Hematopoietic multipotent progenitor cell treated with erythropoietin and hydrocortisone succinate and interleukin-3 and kit ligand, for 6 days (in vitro differentiated cells): ENCODE measurements around the gene CD14.
"Not testable (repeated sequence)": the region's sequence is repeated elsewhere in the genome, so short reads cannot be mapped to it uniquely, and the experiment has no call there.

ENCODE experiments used
- DNase-seq: peaks from one replicate; pipeline ENCODE4 v3.0.0-alpha.2; 2015

CD14 gene

GRCh38 chr5:140633021-140633471 lies at the start of gene CD14:
TSS of gene CD14 (minus strand) at chr5:140633175. CDS start at chr5:140633071, 104 bp downstream.
- DNase-seq: peak; percentile 47

DNA sequence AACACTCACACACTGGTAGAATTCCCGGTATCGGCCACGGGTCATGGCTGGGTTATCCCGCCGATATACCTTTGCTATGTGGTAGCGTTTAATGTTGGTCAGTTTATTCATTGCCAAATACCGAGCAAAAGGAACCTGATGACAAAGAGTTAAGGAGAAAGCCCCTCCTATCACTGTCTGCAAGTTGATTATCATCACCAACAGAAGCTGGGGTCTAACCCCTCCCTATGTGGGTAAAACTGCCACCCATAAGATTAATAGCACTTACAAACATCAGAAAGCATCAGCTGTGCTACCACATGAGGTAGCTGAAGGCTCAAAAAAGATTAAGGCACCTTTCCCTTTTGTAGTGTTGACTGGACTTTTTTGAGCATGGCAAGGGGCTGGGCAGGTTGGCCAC lies 46.0 kb upstream of the CD14 start:
- DNase-seq: peak; percentile 97

- DNase-seq: no peak
Measured at GRCh38 chr5:140677947-140678346, 45.0 kb upstream of the CD14 start.

GRCh38 chr5:140674629-140675028 lies 41.7 kb upstream of the CD14 start:
- DNase-seq: no peak

GRCh38 chr5:140674211-140674610 lies 41.2 kb upstream of the CD14 start:
- peak; percentile 22 for DNase-seq

GRCh38 chr5:140673187-140673976 lies 40.4 kb upstream of the CD14 start, which contains the start of gene DND1:
TSS of gene DND1 (minus strand) at chr5:140673576. CDS start at chr5:140673542, 34 bp downstream.
- no peak for DNase-seq

DNA sequence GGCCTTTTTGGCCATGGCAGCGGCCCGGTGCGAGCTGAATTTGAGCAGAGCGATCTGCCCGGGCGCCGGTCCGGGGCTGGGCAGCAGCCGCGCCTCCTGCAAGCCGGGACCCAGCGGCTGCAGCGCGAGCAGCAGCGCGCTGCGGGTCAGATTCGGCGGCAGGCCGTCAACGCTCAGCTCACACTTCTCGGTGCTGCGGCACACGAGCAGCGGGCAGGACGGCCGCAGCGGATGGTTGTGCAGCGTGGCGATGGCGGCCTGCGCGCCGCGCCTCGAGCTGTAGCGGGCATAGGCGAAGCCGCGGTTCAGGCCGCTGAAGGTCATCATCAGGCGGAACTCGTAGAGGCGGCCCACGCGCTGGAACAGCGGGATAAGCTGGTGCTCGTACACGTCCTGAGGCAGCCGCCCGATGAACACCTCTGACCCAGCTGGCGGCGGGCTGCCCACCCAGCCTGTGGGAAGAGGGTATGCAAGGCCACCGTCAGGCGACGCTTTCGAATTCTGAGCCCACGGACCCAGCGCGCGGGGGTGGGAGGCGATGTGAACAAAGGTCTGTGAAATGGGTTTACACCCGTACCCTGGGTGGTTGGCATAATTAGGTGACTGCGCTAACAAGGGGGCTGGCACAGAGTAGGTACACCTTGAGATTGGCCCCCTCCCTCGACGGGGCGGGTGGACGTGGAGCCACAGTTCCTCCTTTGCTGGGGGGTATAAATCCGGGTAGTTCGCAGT lies 39.6 kb upstream of the CD14 start:
- DNase-seq: peak; percentile 47

GRCh38 chr5:140671472-140672125 lies 38.6 kb upstream of the CD14 start:
- no peak for DNase-seq

GRCh38 chr5:140671035-140671434 lies 38.1 kb upstream of the CD14 start:
- DNase-seq: not testable (repeated sequence)

- DNase-seq: peak; percentile 98
Measured at GRCh38 chr5:140664359-140665119, 31.6 kb upstream of the CD14 start, which contains the start of gene WDR55. TSS of gene WDR55 (plus strand) at chr5:140664904. CDS start at chr5:140664913, 9 bp downstream.

DNA sequence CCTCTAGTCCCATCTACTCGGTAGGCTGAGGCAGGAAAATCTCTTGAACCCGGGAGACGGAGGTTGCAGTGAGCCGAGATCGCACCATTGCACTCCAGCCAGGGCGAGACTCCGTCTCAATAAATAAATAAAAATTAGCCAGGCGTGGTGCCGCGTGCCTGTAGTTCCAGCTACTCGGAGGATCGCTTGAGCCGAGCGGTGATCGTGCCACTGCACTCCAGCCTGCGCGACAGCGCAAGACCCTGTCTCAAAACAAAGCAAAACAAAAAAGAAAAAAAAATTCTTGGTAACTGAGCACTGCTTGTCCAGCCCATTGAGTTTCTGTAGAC lies 31.0 kb upstream of the CD14 start:
- DNase-seq: no peak

GRCh38 chr5:140660371-140660770 lies 27.4 kb upstream of the CD14 start:
- DNase-seq: not testable (repeated sequence)

DNA sequence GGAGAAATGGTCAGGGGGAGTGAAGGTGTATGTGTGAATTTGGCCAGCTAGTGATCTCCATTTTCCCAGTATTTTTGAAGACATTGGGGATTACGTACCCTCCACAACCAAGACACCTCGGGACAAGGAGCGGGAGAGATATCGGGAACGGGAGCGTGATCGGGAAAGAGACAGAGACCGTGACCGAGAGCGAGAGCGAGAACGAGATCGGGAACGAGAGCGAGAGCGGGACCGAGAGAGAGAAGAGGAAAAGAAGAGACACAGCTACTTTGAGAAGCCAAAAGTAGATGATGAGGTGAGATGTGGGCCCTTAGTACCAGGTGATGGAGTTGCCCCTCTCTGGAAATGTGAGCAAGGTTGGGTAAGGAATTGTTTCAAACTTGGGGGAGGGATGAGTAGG lies 25.9 kb upstream of the CD14 start:
- DNase-seq: no peak

DNA sequence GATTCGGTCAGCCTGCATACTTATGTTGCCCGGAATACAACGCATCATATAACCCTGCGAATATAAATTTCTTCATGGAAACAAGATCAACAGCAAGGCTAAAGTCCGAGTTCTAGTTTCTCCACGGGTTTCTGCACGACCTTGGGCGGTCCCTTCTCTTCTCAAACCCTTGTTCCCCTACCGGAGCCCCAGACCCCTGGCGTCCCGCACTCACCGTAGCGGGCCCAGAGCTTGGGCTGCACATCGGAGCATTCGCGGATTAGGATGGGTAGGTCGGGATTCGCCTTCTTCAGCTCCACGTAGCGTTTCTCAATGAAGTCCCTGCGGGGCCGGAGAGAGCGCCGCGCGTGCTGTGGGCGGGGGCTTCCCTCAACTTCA lies 14.1 kb upstream of the CD14 start:
- no peak for DNase-seq

- no peak for DNase-seq
Measured at GRCh38 chr5:140642718-140643117, 9.7 kb upstream of the CD14 start.

DNA sequence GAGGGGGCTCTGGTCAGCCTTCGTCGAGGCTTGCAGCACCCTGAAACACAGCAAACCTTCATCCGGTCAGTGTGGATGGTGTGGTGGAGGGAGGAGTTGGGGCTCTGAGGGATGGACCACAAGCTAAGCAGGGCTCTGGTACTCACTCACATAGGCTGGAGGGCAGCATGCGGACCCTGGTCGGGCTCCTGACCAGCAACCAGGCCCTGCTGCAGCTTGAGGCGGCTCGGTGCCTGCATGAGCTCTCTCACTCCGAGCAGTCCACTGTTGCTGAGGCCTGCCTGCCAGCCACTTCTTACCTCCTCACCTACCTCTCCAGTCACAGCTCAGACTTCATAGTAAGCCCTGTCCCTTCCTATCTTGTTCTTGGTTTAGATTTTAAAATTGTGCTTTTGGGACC lies 8.7 kb upstream of the CD14 start:
- no peak for DNase-seq

- DNase-seq: peak; percentile 99
Measured at GRCh38 chr5:140639148-140639981, 6.4 kb upstream of the CD14 start, which contains the start of gene TMCO6. TSS of gene TMCO6 (plus strand) at chr5:140639451. CDS start at chr5:140639528, 77 bp downstream.

DNA sequence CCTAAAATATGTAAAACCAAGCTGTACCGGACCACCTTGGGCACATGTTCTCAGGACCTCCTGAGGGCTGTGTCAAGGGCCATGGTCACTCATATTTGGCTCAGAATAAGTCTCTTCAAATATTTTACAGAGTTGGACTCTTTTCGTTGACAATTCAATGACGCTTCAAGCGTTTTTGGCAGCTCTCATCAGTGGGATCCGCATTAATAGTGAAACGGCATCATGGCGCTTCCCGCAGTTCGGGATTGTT lies 5.8 kb upstream of the CD14 start:
- DNase-seq: not testable (repeated sequence)

- DNase-seq: no peak
Measured at GRCh38 chr5:140637371-140638100, 4.6 kb upstream of the CD14 start.

DNA sequence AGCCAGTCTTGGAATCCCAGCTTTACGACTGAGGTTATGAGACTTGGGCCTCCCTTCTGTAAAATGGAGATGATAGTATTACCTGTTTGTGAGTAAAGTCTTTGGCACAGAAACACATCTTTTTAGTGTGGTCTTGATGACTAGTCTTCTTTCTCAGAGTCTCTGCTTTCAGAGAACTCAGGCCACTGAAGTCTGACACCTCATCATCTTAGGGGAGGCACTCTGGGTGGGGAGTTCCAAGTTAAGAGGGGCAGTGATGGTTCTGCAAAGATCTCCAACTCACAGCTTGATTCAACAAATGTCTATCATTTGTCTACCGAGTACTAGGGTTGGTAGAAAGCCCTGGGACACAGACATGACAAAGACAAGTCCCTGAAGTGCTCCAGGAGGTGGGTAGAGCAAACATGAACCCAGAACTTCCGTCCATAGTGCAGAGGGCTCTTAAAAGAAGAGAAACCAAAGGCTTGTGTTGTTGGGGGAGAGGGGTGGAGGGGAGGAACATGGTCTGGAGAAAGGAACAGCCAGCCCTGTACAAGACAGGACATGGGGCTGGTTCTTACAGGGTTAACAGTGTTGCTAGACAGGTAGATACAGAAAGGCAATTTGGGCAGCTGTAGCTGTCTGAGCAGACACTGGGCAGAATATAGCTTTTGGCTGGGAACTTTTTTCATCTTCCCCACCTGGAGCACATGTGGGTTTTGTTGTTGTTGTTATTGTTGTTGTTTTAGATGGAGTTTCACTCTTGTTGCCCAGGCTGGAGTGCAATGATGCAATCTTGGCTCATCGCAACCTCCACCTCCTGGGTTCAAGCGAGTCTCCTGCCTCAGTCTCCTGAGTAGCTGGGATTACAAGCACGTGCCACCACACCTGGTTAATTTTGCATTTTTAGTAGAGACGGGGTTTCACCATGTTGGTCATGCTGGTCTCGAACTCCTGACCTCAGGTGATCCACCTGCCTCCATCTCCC lies 2.6 kb upstream of the CD14 start:
- DNase-seq: no peak
